ENCODE measurements around the gene CCDC9.
"Not testable (repeated sequence)": the region's sequence is repeated elsewhere in the genome, so short reads cannot be mapped to it uniquely, and the experiment has no call there.

Gene CCDC9

GRCh38 chr19:47273313-47274070, 17.2 kb downstream of the CCDC9 start:
- DNase-seq (ENCODE audit: low read depth), result peak; percentile 95
- H3K4me3 ChIP-seq (ENCODE audit: low read depth, low read length), result peak overlapping the region; percentile 100
- TF ChIP-seq, protein P1, sequence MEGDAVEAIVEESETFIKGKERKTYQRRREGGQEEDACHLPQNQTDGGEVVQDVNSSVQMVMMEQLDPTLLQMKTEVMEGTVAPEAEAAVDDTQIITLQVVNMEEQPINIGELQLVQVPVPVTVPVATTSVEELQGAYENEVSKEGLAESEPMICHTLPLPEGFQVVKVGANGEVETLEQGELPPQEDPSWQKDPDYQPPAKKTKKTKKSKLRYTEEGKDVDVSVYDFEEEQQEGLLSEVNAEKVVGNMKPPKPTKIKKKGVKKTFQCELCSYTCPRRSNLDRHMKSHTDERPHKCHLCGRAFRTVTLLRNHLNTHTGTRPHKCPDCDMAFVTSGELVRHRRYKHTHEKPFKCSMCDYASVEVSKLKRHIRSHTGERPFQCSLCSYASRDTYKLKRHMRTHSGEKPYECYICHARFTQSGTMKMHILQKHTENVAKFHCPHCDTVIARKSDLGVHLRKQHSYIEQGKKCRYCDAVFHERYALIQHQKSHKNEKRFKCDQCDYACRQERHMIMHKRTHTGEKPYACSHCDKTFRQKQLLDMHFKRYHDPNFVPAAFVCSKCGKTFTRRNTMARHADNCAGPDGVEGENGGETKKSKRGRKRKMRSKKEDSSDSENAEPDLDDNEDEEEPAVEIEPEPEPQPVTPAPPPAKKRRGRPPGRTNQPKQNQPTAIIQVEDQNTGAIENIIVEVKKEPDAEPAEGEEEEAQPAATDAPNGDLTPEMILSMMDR (IDR thresholded peaks at IDR 0.05; ENCODE audit: insufficient read depth, low read depth, low read length, missing control alignments), result no peak

DNA sequence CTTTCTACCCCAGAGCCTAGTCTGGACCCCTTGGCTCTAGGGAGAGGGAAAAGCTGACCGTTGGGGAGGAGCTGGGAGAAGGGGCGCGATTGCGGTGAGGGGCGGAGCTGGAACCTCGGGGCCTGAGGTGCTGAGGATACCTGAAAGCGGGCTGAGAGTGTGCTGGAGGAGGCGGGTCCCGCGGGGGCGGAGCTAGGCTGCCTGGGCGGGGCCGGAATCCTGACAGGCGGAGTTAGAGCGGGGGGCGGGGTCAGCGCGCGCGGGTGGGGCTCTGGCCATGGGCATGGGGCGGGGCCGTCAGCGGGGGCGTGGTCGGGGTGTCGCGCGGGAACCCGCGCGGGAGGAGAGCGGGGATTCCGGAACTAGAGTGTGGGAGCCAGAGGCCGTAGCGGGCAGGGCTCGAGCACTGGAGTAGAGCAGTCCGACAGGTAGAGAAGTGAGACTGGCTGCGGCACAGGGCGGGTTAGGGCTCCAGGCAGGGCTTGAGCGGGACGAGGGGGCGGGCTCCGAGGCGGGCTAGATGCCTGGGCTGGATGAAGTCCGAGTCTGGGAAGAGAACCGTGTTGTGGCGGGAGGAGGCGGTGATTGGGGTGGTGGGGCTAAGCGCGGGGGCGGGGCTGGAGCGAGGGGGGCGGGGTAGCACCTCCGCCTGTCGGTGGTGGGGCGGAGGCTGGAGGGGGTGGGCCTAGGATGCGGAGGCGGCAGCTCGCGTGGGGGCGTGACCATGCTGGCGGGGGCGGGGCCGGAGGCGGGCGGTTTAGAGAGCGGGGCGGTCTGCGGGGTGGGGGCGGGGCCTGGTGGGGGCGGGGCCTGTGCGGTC, 18.0 kb downstream of the CCDC9 start, which contains the start of gene INAFM1:
Gene INAFM1 (plus strand): TSS at position 815 of the 820 bp plus-strand sequence. CDS start 35 bp downstream, outside the sequence.
- TF ChIP-seq, protein P1 (IDR thresholded peaks at IDR 0.05; ENCODE audit: insufficient read depth, low read depth, low read length, missing control alignments), result no peak
- DNase-seq (ENCODE audit: low read depth), result peak; percentile 98
- peak within 1 kb of the TSS; percentile 100 for H3K4me3 ChIP-seq (ENCODE audit: low read depth, low read length)

DNA sequence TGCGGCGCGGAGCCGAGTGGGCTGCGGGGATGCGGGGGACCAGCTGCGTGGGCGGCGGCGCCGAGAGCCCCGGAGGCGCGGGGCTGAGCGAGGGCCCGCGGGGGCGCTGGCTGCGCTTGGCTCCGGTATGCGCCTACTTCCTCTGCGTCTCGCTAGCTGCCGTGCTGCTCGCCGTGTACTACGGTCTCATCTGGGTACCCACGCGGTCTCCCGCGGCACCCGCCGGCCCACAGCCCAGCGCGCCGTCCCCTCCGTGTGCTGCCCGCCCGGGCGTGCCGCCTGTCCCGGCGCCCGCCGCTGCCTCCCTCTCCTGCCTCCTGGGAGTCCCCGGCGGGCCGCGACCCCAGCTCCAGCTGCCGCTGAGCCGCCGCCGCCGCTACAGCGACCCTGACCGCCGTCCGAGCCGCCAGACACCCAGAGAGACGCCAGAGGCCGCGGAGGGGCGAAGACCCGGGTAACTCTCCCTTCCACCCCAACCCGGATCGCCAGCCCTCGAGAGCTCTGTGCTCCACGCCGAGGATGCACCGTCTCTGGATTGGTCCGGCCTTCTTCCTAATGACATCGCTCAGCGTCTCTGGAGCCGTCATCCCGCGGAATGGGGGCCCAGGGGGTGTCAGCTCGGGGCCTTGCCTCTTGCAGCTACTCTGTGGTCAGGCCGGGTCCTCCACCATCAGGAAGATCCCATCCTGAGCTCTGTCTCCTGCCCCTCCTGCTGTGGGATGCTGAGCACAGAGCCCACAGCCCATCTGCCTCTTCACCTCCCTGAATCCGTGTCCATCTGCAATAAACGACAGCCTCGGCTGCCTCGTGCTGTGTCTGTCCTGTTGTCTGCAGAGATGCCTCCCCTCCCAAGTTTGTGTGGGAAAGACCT, 18.8 kb downstream of the CCDC9 start:
- no peak for DNase-seq (ENCODE audit: low read depth)
- TF ChIP-seq, protein P1 (IDR thresholded peaks at IDR 0.05; ENCODE audit: insufficient read depth, low read depth, low read length, missing control alignments), result no peak

GRCh38 chr19:47275791-47276461, 19.6 kb downstream of the CCDC9 start:
- no peak overlapping the region for H3K4me3 ChIP-seq (ENCODE audit: low read depth, low read length)
- DNase-seq (ENCODE audit: low read depth), result no peak

More for the DNA sequence above, 18.8 kb downstream of the CCDC9 start:
- H3K4me3 ChIP-seq (ENCODE audit: low read depth, low read length), result peak overlapping the region; percentile 39

GRCh38 chr19:47276513-47276912, 20.2 kb downstream of the CCDC9 start:
- H3K4me3 ChIP-seq (ENCODE audit: low read depth, low read length); DNase-seq (ENCODE audit: low read depth): not testable (repeated sequence)

More at GRCh38 chr19:47275791-47276461, 19.6 kb downstream of the CCDC9 start:
- TF ChIP-seq, protein P1 (IDR thresholded peaks at IDR 0.05; ENCODE audit: insufficient read depth, low read depth, low read length, missing control alignments), result no peak

GRCh38 chr19:47280183-47280797, 24.0 kb downstream of the CCDC9 start:
- TF ChIP-seq, protein P1 (IDR thresholded peaks at IDR 0.05; ENCODE audit: insufficient read depth, low read depth, low read length, missing control alignments), result peak; percentile 54
- DNase-seq (ENCODE audit: low read depth), result peak; percentile 65
- no peak overlapping the region for H3K4me3 ChIP-seq (ENCODE audit: low read depth, low read length)
